Measurements from ENCODE around the gene ACYP2.
"Not testable (repeated sequence)": the region's sequence is repeated elsewhere in the genome, so short reads cannot be mapped to it uniquely, and the experiment has no call there.

The ACYP2 gene

GRCh38 chr2:54085069-54085468 lies 30.3 kb upstream of the ACYP2 start:
- Histone ChIP-seq H3K4me3 (ENCODE audit: control insufficient read depth in 1 of 7, extremely low read depth in 1 of 7, insufficient read depth in 4 of 7, low read depth in 2 of 7, low read length in 6 of 7) (no peak overlapping the region), H3K36me3 (ENCODE audit: control insufficient read depth in 4 of 4, insufficient read depth in 4 of 4, low read length in 3 of 4) (no peaks in the 10 kb centered on the region), H3K4me1 (ENCODE audit: control extremely low read depth in 1 of 4, control insufficient read depth in 4 of 4, insufficient read depth in 4 of 4, low read length in 3 of 4) (no peaks in the 10 kb centered on the region), H3K27ac (ENCODE audit: insufficient read depth in 1 of 2, low read depth in 1 of 2, low read length in 2 of 2, poor library complexity in 1 of 2, severe bottlenecking in 2 of 2) (no peak overlapping the region), H3K27me3 (replicated peaks in 2 of 5; ENCODE audit: control insufficient read depth in 4 of 5, insufficient read depth in 5 of 5, low read length in 4 of 5) (no peaks in the 10 kb centered on the region), H3K9me3 (ENCODE audit: control extremely low read depth in 1 of 5, control insufficient read depth in 4 of 5, insufficient read depth in 2 of 5, low read depth in 1 of 5, low read length in 4 of 5) (no peaks in the 10 kb centered on the region)
- ChIA-PET POLR2A (no interaction called here), CTCF (no interaction called here)
- DNase-seq = no peak
- 94% methylated on average over 2 of the region's 10 CpGs for WGBS (ENCODE audit: insufficient coverage)

- ChIA-PET CTCF (interaction anchor here (1.0 to 2.0 kb wide), 2 partner anchors 11 to 21 kb away, joined by 4 to 5 read pairs; no protein-coding TSS in a partner anchor), POLR2A (no interaction called here)
- DNase-seq = no peak
Measured at GRCh38 chr2:54086157-54086556, 29.3 kb upstream of the ACYP2 start.

GRCh38 chr2:54088191-54088634 lies 27.2 kb upstream of the ACYP2 start:
- no peaks in the 10 kb centered on the region for H3K36me3 ChIP-seq (ENCODE audit: control insufficient read depth in 4 of 4, insufficient read depth in 4 of 4, low read length in 3 of 4)
- POLR2A ChIA-PET = no interaction called here
- no peak overlapping the region for H3K27ac ChIP-seq (ENCODE audit: insufficient read depth in 1 of 2, low read depth in 1 of 2, low read length in 2 of 2, poor library complexity in 1 of 2, severe bottlenecking in 2 of 2)
- H3K4me3 ChIP-seq (ENCODE audit: control insufficient read depth in 1 of 7, extremely low read depth in 1 of 7, insufficient read depth in 4 of 7, low read depth in 2 of 7, low read length in 6 of 7) = no peak overlapping the region
- no peaks in the 10 kb centered on the region for H3K4me1 ChIP-seq (ENCODE audit: control extremely low read depth in 1 of 4, control insufficient read depth in 4 of 4, insufficient read depth in 4 of 4, low read length in 3 of 4)
- H3K27me3 ChIP-seq (replicated peaks in 2 of 5; ENCODE audit: control insufficient read depth in 4 of 5, insufficient read depth in 5 of 5, low read length in 4 of 5) = no peaks in the 10 kb centered on the region
- WGBS (ENCODE audit: insufficient coverage) = 100% methylated on average over 1 of the region's 5 CpGs
- no peaks in the 10 kb centered on the region for H3K9me3 ChIP-seq (ENCODE audit: control extremely low read depth in 1 of 5, control insufficient read depth in 4 of 5, insufficient read depth in 2 of 5, low read depth in 1 of 5, low read length in 4 of 5)
- CTCF ChIA-PET = interaction anchor here (2.0 kb wide), 1 partner anchor 9 kb away, joined by 4 read pairs; no protein-coding TSS in a partner anchor
- no peak for DNase-seq

More at GRCh38 chr2:54086157-54086556, 29.3 kb upstream of the ACYP2 start:
- WGBS (ENCODE audit: insufficient coverage) = 100% methylated on average over 1 of the region's 2 CpGs
- Histone ChIP-seq H3K36me3 (ENCODE audit: control insufficient read depth in 4 of 4, insufficient read depth in 4 of 4, low read length in 3 of 4) (no peaks in the 10 kb centered on the region), H3K9me3 (ENCODE audit: control extremely low read depth in 1 of 5, control insufficient read depth in 4 of 5, insufficient read depth in 2 of 5, low read depth in 1 of 5, low read length in 4 of 5) (no peaks in the 10 kb centered on the region), H3K27me3 (replicated peaks in 2 of 5; ENCODE audit: control insufficient read depth in 4 of 5, insufficient read depth in 5 of 5, low read length in 4 of 5) (no peaks in the 10 kb centered on the region), H3K4me1 (ENCODE audit: control extremely low read depth in 1 of 4, control insufficient read depth in 4 of 4, insufficient read depth in 4 of 4, low read length in 3 of 4) (no peaks in the 10 kb centered on the region), H3K4me3 (ENCODE audit: control insufficient read depth in 1 of 7, extremely low read depth in 1 of 7, insufficient read depth in 4 of 7, low read depth in 2 of 7, low read length in 6 of 7) (no peak overlapping the region), H3K27ac (ENCODE audit: insufficient read depth in 1 of 2, low read depth in 1 of 2, low read length in 2 of 2, poor library complexity in 1 of 2, severe bottlenecking in 2 of 2) (no peak overlapping the region)

- WGBS (ENCODE audit: insufficient coverage) = no CpG with 5 or more reads among the region's 2 CpGs
- H3K27me3 ChIP-seq (replicated peaks in 2 of 5; ENCODE audit: control insufficient read depth in 4 of 5, insufficient read depth in 5 of 5, low read length in 4 of 5) = no peaks in the 10 kb centered on the region
- H3K36me3 ChIP-seq (ENCODE audit: control insufficient read depth in 4 of 4, insufficient read depth in 4 of 4, low read length in 3 of 4) = no peaks in the 10 kb centered on the region
- ChIA-PET POLR2A (no interaction called here), CTCF (no interaction called here)
- H3K9me3 ChIP-seq (ENCODE audit: control extremely low read depth in 1 of 5, control insufficient read depth in 4 of 5, insufficient read depth in 2 of 5, low read depth in 1 of 5, low read length in 4 of 5) = no peaks in the 10 kb centered on the region
- no peaks in the 10 kb centered on the region for H3K4me1 ChIP-seq (ENCODE audit: control extremely low read depth in 1 of 4, control insufficient read depth in 4 of 4, insufficient read depth in 4 of 4, low read length in 3 of 4)
- H3K27ac ChIP-seq (ENCODE audit: insufficient read depth in 1 of 2, low read depth in 1 of 2, low read length in 2 of 2, poor library complexity in 1 of 2, severe bottlenecking in 2 of 2) = no peak overlapping the region
- H3K4me3 ChIP-seq (ENCODE audit: control insufficient read depth in 1 of 7, extremely low read depth in 1 of 7, insufficient read depth in 4 of 7, low read depth in 2 of 7, low read length in 6 of 7) = no peak overlapping the region
- no peak for DNase-seq
Measured at GRCh38 chr2:54088719-54089118, 26.7 kb upstream of the ACYP2 start.

GRCh38 chr2:54090521-54091117 lies 24.8 kb upstream of the ACYP2 start:
- H3K9me3 ChIP-seq (ENCODE audit: control extremely low read depth in 1 of 5, control insufficient read depth in 4 of 5, insufficient read depth in 2 of 5, low read depth in 1 of 5, low read length in 4 of 5) = no peaks in the 10 kb centered on the region
- H3K27me3 ChIP-seq (replicated peaks in 2 of 5; ENCODE audit: control insufficient read depth in 4 of 5, insufficient read depth in 5 of 5, low read length in 4 of 5) = no peaks in the 10 kb centered on the region
- no peak overlapping the region for H3K4me3 ChIP-seq (ENCODE audit: control insufficient read depth in 1 of 7, extremely low read depth in 1 of 7, insufficient read depth in 4 of 7, low read depth in 2 of 7, low read length in 6 of 7)
- H3K27ac ChIP-seq (ENCODE audit: insufficient read depth in 1 of 2, low read depth in 1 of 2, low read length in 2 of 2, poor library complexity in 1 of 2, severe bottlenecking in 2 of 2) = no peak overlapping the region
- ChIA-PET POLR2A (no interaction called here), CTCF (interaction anchor here (2.9 kb wide), 1 partner anchor 16 kb away, joined by 6 read pairs; no protein-coding TSS in a partner anchor)
- no peaks in the 10 kb centered on the region for H3K36me3 ChIP-seq (ENCODE audit: control insufficient read depth in 4 of 4, insufficient read depth in 4 of 4, low read length in 3 of 4)
- no peaks in the 10 kb centered on the region for H3K4me1 ChIP-seq (ENCODE audit: control extremely low read depth in 1 of 4, control insufficient read depth in 4 of 4, insufficient read depth in 4 of 4, low read length in 3 of 4)
- no peak for DNase-seq
- WGBS (ENCODE audit: insufficient coverage) = 100% methylated on average over 7 of the region's 8 CpGs

GRCh38 chr2:54092940-54093339 lies 22.5 kb upstream of the ACYP2 start:
- H3K27ac ChIP-seq (ENCODE audit: insufficient read depth in 1 of 2, low read depth in 1 of 2, low read length in 2 of 2, poor library complexity in 1 of 2, severe bottlenecking in 2 of 2) = no peak overlapping the region
- no peaks in the 10 kb centered on the region for H3K9me3 ChIP-seq (ENCODE audit: control extremely low read depth in 1 of 5, control insufficient read depth in 4 of 5, insufficient read depth in 2 of 5, low read depth in 1 of 5, low read length in 4 of 5)
- DNase-seq = no peak
- CTCF ChIA-PET = interaction anchor here (1.1 to 1.8 kb wide), 3 partner anchors 11 to 16 kb away, joined by 3 to 5 read pairs (median 3); no protein-coding TSS in a partner anchor
- H3K27me3 ChIP-seq (replicated peaks in 2 of 5; ENCODE audit: control insufficient read depth in 4 of 5, insufficient read depth in 5 of 5, low read length in 4 of 5) = no peaks in the 10 kb centered on the region
- H3K36me3 ChIP-seq (ENCODE audit: control insufficient read depth in 4 of 4, insufficient read depth in 4 of 4, low read length in 3 of 4) = no peaks in the 10 kb centered on the region
- H3K4me1 ChIP-seq (ENCODE audit: control extremely low read depth in 1 of 4, control insufficient read depth in 4 of 4, insufficient read depth in 4 of 4, low read length in 3 of 4) = peaks cover 0 to 4% (median 0%) of the 10 kb centered on the region in 4 experiments
- POLR2A ChIA-PET = no interaction called here
- no peak overlapping the region for H3K4me3 ChIP-seq (ENCODE audit: control insufficient read depth in 1 of 7, extremely low read depth in 1 of 7, insufficient read depth in 4 of 7, low read depth in 2 of 7, low read length in 6 of 7)
- 96% methylated on average over 4 of the region's 4 CpGs for WGBS (ENCODE audit: insufficient coverage)

- WGBS (ENCODE audit: insufficient coverage) = no CpG with 5 or more reads among the region's 30 CpGs
- DNase-seq; CTCF ChIA-PET; H3K27me3 ChIP-seq (replicated peaks in 2 of 5; ENCODE audit: control insufficient read depth in 4 of 5, insufficient read depth in 5 of 5, low read length in 4 of 5); H3K36me3 ChIP-seq (ENCODE audit: control insufficient read depth in 4 of 4, insufficient read depth in 4 of 4, low read length in 3 of 4); POLR2A ChIA-PET; H3K27ac ChIP-seq (ENCODE audit: insufficient read depth in 1 of 2, low read depth in 1 of 2, low read length in 2 of 2, poor library complexity in 1 of 2, severe bottlenecking in 2 of 2); H3K4me3 ChIP-seq (ENCODE audit: control insufficient read depth in 1 of 7, extremely low read depth in 1 of 7, insufficient read depth in 4 of 7, low read depth in 2 of 7, low read length in 6 of 7); H3K9me3 ChIP-seq (ENCODE audit: control extremely low read depth in 1 of 5, control insufficient read depth in 4 of 5, insufficient read depth in 2 of 5, low read depth in 1 of 5, low read length in 4 of 5): not testable (repeated sequence)
- H3K4me1 ChIP-seq (ENCODE audit: control extremely low read depth in 1 of 4, control insufficient read depth in 4 of 4, insufficient read depth in 4 of 4, low read length in 3 of 4) = peaks cover 0 to 11% (median 0%) of the 10 kb centered on the region in 4 experiments
Measured at GRCh38 chr2:54095406-54095805, 20.0 kb upstream of the ACYP2 start.
